HEK293 (cell line): ENCODE measurements around the gene OR2S2.

ENCODE experiments used
- CTCF ChIA-PET: fragments of 350-600 bp; formaldehyde crosslinking; extraction: SDS; loops from one replicate; lab custom pipeline; 2021; ENCODE audit warnings: antibody characterized with exemption; lab: Yijun Ruan, JAX
- POLR2A ChIA-PET: fragments of 300-600 bp; formaldehyde crosslinking; extraction: SDS; loops from one replicate; lab custom pipeline; 2020; ENCODE audit warnings: antibody characterized with exemption, inconsistent platforms; lab: Yijun Ruan, JAX
- H3K27ac ChIP-seq: fragments of 200-500 bp; sonication (Bioruptor generic); 2 replicates; pipeline ENCODE4 v1.5.1; 2014; ENCODE audit warnings: low read depth, low read length, control low read depth, inconsistent platforms; ENCODE audit errors: extremely low read depth
- H3K36me3 ChIP-seq, 2 experiments: fragments of 200-500 bp in 1 of 2; sonication (Bioruptor generic) in 1 of 2; 1 replicate in 1 of 2; 2 replicates in 1 of 2; pipeline ENCODE4 v1.5.1; 2014 to 2017; ENCODE audit warnings: inconsistent platforms in 2 of 2, low read length in 2 of 2; ENCODE audit not compliant: control insufficient read depth in 2 of 2, insufficient read depth in 1 of 2
- H3K4me1 ChIP-seq: fragments of 200-500 bp; sonication (Bioruptor generic); 2 replicates; pipeline ENCODE4 v1.5.1; 2014; ENCODE audit warnings: mild to moderate bottlenecking, low read length, inconsistent platforms; ENCODE audit not compliant: control insufficient read depth, insufficient read depth
- H3K4me3 ChIP-seq: 2 replicates; pipeline ENCODE4 v1.5.1; 2011; ENCODE audit warnings: low read depth, mild to moderate bottlenecking, control low read depth, low read length, moderate library complexity
- H3K9me3 ChIP-seq: fragments of 200-500 bp; sonication (Bioruptor generic); 2 replicates; pipeline ENCODE4 v1.5.1; 2014; ENCODE audit warnings: low read depth, low read length, inconsistent platforms; ENCODE audit not compliant: control insufficient read depth, insufficient read depth
- OVOL3 ChIP-seq: fragments of 450-650 bp; formaldehyde crosslinking; IDR thresholded peaks from 2 replicates; pipeline ENCODE4 v1.5.1; 2016; ENCODE audit warnings: missing biosample characterization, missing genetic modification characterization
- PRDM2 ChIP-seq: fragments of 450-650 bp; formaldehyde crosslinking; IDR thresholded peaks from 2 replicates; pipeline ENCODE4 v1.5.1; 2016; ENCODE audit warnings: missing biosample characterization, missing genetic modification characterization, borderline replicate concordance
- ZEB2 ChIP-seq: fragments of 450-650 bp; formaldehyde crosslinking; IDR thresholded peaks from 2 replicates; pipeline ENCODE4 v1.5.1; 2016; ENCODE audit warnings: missing biosample characterization, missing genetic modification characterization
- ZFP41 ChIP-seq: fragments of 450-650 bp; formaldehyde crosslinking; IDR thresholded peaks from 2 replicates; pipeline ENCODE4 v1.5.1; 2016; ENCODE audit warnings: missing biosample characterization, missing genetic modification characterization, borderline replicate concordance
- ZFP69B ChIP-seq: fragments of 450-650 bp; formaldehyde crosslinking; IDR thresholded peaks from 2 replicates; pipeline ENCODE4 v1.5.1; 2016; ENCODE audit warnings: missing biosample characterization, missing genetic modification characterization
- ZNF18 ChIP-seq: fragments of 450-650 bp; formaldehyde crosslinking; IDR thresholded peaks from 2 replicates; pipeline ENCODE4 v1.5.1; 2016; ENCODE audit warnings: missing biosample characterization, missing genetic modification characterization
- ZNF302 ChIP-seq: fragments of 450-650 bp; formaldehyde crosslinking; IDR thresholded peaks from 2 replicates; pipeline ENCODE4 v1.5.1; 2016; ENCODE audit warnings: missing biosample characterization, missing genetic modification characterization, low read depth
- ZNF37A ChIP-seq: fragments of 450-650 bp; IDR thresholded peaks from 2 replicates; pipeline ENCODE4 v1.5.1; 2018; ENCODE audit warnings: missing biosample characterization, missing genetic modification characterization
- ZNF404 ChIP-seq: fragments of 450-650 bp; formaldehyde crosslinking; IDR thresholded peaks from 2 replicates; pipeline ENCODE4 v1.5.1; 2017; ENCODE audit warnings: missing biosample characterization, missing genetic modification characterization
- ZNF48 ChIP-seq: fragments of 450-650 bp; formaldehyde crosslinking; IDR thresholded peaks from 2 replicates; pipeline ENCODE4 v1.5.1; 2016; ENCODE audit warnings: missing biosample characterization, missing genetic modification characterization
- ZNF544 ChIP-seq: fragments of 450-650 bp; formaldehyde crosslinking; IDR thresholded peaks from 2 replicates; pipeline ENCODE4 v1.5.0; 2017; ENCODE audit warnings: missing biosample characterization, missing genetic modification characterization
- ZNF558 ChIP-seq: fragments of 450-650 bp; formaldehyde crosslinking; IDR thresholded peaks from 2 replicates; pipeline ENCODE4 v1.5.1; 2016; ENCODE audit warnings: missing biosample characterization, missing genetic modification characterization
- ZNF571 ChIP-seq: fragments of 450-650 bp; formaldehyde crosslinking; IDR thresholded peaks from 2 replicates; pipeline ENCODE4 v1.5.0; 2017; ENCODE audit warnings: missing biosample characterization, missing genetic modification characterization
- ZNF610 ChIP-seq: fragments of 450-650 bp; formaldehyde crosslinking; IDR thresholded peaks from 2 replicates; pipeline ENCODE4 v1.5.1; 2016; ENCODE audit warnings: missing biosample characterization, missing genetic modification characterization, borderline replicate concordance
- ZNF76 ChIP-seq: fragments of 450-650 bp; formaldehyde crosslinking; IDR thresholded peaks from 2 replicates; pipeline ENCODE4; 2016; ENCODE audit warnings: low read depth, missing biosample characterization, missing genetic modification characterization, borderline replicate concordance
- ZNF837 ChIP-seq: fragments of 450-650 bp; formaldehyde crosslinking; IDR thresholded peaks from 2 replicates; pipeline ENCODE4 v1.5.1; 2016; ENCODE audit warnings: missing biosample characterization, missing genetic modification characterization
- TF ChIP-seq, protein P1 (sequence below): fragments of 450-650 bp; formaldehyde crosslinking; IDR thresholded peaks from 2 replicates; pipeline ENCODE4 v1.5.1; 2017; ENCODE audit warnings: missing biosample characterization, missing genetic modification characterization
- TF ChIP-seq, protein P2 (sequence below): fragments of 450-650 bp; formaldehyde crosslinking; IDR thresholded peaks from 2 replicates; pipeline ENCODE4 v1.5.1; 2016; ENCODE audit warnings: missing biosample characterization, missing genetic modification characterization

The OR2S2 gene

GRCh38 chr9:35929453-35929718, 28.6 kb downstream of the OR2S2 start:
- H3K4me1 ChIP-seq: no peaks in the 10 kb centered on the region

DNA sequence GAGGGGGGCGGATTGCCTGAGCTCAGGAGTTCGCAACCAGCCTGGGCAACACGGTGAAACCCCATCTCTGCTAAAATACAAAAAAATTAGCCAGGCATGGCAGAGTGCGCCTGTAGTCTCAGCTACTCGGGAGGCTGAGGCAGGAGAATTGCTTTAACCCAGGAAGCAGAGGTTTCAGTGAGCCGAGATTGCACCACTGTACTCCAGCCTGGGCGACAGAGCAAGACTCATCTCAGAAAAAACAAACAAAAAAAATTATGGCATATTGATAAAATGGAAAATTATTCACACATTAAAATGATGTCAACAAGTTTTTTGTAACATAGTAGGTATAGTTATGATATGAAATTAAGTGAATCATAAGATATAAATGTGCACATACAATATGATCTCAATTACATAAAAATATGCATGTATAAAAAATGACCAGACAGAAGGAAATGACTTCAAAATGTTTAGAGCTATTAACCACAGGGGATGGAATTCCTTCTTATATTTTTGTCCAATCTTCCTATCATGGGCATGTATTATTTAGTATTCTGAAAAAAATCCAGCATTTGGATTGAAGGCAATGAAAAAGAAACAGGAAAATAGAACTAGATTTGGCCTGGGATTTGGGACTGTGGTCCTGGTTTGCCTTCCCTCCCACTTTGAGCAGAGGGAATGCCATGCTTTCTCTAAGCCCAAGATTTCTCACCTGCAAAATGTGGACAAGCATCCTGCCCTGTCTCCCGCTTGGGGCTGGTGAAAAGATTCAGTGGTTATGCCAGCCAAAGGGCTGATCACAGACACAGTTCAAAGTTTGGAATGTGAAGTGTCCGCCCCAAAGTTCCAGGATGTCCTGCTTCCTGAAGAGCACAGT, 29.1 kb downstream of the OR2S2 start:
- TF ChIP-seq, protein P1, sequence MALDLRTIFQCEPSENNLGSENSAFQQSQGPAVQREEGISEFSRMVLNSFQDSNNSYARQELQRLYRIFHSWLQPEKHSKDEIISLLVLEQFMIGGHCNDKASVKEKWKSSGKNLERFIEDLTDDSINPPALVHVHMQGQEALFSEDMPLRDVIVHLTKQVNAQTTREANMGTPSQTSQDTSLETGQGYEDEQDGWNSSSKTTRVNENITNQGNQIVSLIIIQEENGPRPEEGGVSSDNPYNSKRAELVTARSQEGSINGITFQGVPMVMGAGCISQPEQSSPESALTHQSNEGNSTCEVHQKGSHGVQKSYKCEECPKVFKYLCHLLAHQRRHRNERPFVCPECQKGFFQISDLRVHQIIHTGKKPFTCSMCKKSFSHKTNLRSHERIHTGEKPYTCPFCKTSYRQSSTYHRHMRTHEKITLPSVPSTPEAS (tag by site-specific recombination): no peak
- TF ChIP-seq ZNF558 (no peak), ZNF302 (tag by site-specific recombination) (no peak), PRDM2 (tag by site-specific recombination) (no peak), ZNF76 (tag by site-specific recombination) (no peak), ZNF571 (no peak), OVOL3 (tag by site-specific recombination) (no peak), ZNF544 (tag by site-specific recombination) (no peak), ZNF48 (tag by site-specific recombination) (no peak), ZNF404 (tag by site-specific recombination) (no peak), ZFP69B (tag by site-specific recombination) (no peak), ZEB2 (no peak), ZNF610 (tag by site-specific recombination) (no peak), ZNF37A (no peak), ZNF18 (tag by site-specific recombination) (no peak), ZFP41 (tag by site-specific recombination) (no peak)
- TF ChIP-seq, protein P2, sequence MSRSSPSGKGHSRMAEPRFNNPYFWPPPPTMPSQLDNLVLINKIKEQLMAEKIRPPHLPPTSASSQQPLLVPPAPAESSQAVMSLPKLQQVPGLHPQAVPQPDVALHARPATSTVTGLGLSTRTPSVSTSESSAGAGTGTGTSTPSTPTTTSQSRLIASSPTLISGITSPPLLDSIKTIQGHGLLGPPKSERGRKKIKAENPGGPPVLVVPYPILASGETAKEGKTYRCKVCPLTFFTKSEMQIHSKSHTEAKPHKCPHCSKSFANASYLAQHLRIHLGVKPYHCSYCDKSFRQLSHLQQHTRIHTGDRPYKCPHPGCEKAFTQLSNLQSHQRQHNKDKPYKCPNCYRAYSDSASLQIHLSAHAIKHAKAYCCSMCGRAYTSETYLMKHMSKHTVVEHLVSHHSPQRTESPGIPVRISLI (tag by site-specific recombination): no peak
- TF ChIP-seq, all 188 proteins: peak for 0
- no peaks in the 10 kb centered on the region for H3K9me3 ChIP-seq
- POLR2A ChIA-PET: no interaction called here
- H3K36me3 ChIP-seq: no peaks in the 10 kb centered on the region
- H3K4me1 ChIP-seq: no peaks in the 10 kb centered on the region
- CTCF ChIA-PET: interaction anchor here (0.6 to 1.9 kb wide), 2 partner anchors 16 to 480 kb away, joined by 3 to 11 read pairs; no protein-coding TSS in a partner anchor
- H3K27ac ChIP-seq: no peak overlapping the region
- no peak overlapping the region for H3K4me3 ChIP-seq

More at GRCh38 chr9:35929453-35929718, 28.6 kb downstream of the OR2S2 start:
- Histone ChIP-seq H3K27ac (no peak overlapping the region), H3K4me3 (no peak overlapping the region), H3K9me3 (no peaks in the 10 kb centered on the region), H3K36me3 (no peaks in the 10 kb centered on the region)
- CTCF ChIA-PET: interaction anchor here (0.7 kb wide), 1 partner anchor 25 kb away, joined by 3 read pairs; no protein-coding TSS in a partner anchor
- no peak for TF ChIP-seq ZNF837 (tag by site-specific recombination)
- POLR2A ChIA-PET: no interaction called here
